ENCODE measurements around the gene CD300LG.

GRCh38 chr17:43831633-43832032 is 15.3 kb upstream of the CD300LG start:
- TF ChIP-seq CTCF (IDR thresholded peaks at IDR 0.05) (no peak), POLR2A (IDR thresholded peaks at IDR 0.05) (no peak)

Measured in ovary (tissue), 3 donors.